ENCODE results near the gene LMNTD2. TPM values are rescaled to one million over a fixed set of nuclear protein-coding genes. Genes with fewer than 3 reads are reported as not detected.

LMNTD2 gene
- total and polyA plus RNA-seq, 2 of the 13 experiments (the other 11 are each of a cell fraction or from before 2014, with no cell fraction given), result 1.1 to 3.1 TPM

DNA sequence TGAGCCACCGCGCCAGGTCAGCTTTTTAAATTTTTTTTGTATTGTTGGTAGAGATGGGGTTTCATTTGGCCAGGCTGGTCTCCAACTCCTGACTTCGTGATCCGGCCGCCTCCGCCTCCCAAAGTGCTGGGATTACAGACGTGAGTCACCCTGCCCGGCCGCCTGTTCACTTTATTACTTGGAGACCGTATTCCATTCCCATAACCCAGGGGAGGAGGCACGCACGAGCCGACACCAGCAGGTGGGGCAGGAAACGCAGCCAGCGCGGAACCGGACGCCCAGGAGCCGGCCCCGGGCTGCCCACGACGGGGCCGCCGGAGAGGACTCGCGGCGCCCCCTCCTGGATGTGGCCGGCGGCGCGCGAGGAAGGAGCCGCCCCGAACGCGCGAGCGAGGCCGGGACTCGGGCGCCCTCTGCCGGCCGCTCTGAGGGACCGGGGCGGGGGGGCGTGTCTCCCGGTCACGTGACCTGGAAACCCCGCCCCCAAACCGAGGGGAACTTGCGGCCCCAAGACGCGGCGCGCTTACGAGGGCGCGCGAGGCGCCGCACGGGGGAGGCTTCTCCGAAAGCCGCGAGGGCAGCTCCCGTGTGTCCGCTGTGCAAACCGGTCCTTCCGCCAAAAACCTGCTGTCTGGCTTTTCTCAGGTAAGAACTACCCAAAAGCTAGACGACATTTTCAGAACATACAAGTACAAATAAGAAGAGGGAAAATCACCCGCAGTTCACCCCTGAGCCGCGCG is 41.9 kb downstream of the LMNTD2 start (continued):
- TF ChIP-seq, protein P1, sequence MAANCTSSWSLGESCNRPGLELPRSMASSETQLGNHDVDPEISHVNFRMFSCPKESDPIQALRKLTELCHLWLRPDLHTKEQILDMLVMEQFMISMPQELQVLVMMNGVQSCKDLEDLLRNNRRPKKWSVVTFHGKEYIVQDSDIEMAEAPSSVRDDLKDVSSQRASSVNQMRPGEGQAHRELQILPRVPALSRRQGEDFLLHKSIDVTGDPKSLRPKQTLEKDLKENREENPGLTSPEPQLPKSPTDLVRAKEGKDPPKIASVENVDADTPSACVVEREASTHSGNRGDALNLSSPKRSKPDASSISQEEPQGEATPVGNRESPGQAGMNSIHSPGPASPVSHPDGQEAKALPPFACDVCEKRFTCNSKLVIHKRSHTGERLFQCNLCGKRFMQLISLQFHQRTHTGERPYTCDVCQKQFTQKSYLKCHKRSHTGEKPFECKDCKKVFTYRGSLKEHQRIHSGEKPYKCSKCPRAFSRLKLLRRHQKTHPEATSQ (CRISPR knock-in tag; IDR thresholded peaks at IDR 0.05; ENCODE audit: borderline replicate concordance), result no peak
- TF ChIP-seq SALL1 (CRISPR knock-in tag; IDR thresholded peaks at IDR 0.05), result peak; percentile 63; the same call in 1 of the 2 replicates
- no peak for TF ChIP-seq ZNF557 (CRISPR knock-in tag; IDR thresholded peaks at IDR 0.05)
- peak; percentile 80; the same call in 1 of the 2 replicates for TF ChIP-seq ZNF543 (CRISPR knock-in tag; IDR thresholded peaks at IDR 0.05)
- peak; percentile 33; the same call in 1 of the 2 replicates for TF ChIP-seq SNAPC2 (CRISPR knock-in tag; IDR thresholded peaks at IDR 0.05)
- peak; percentile 18 for TF ChIP-seq CBX1 (IDR thresholded peaks at IDR 0.05; ENCODE audit: low read depth)
- TF ChIP-seq FOXP1 (IDR thresholded peaks at IDR 0.05), result no peak
- no peak for TF ChIP-seq FOXP1 (CRISPR knock-in tag; IDR thresholded peaks at IDR 0.05)
- TF ChIP-seq, protein P2, sequence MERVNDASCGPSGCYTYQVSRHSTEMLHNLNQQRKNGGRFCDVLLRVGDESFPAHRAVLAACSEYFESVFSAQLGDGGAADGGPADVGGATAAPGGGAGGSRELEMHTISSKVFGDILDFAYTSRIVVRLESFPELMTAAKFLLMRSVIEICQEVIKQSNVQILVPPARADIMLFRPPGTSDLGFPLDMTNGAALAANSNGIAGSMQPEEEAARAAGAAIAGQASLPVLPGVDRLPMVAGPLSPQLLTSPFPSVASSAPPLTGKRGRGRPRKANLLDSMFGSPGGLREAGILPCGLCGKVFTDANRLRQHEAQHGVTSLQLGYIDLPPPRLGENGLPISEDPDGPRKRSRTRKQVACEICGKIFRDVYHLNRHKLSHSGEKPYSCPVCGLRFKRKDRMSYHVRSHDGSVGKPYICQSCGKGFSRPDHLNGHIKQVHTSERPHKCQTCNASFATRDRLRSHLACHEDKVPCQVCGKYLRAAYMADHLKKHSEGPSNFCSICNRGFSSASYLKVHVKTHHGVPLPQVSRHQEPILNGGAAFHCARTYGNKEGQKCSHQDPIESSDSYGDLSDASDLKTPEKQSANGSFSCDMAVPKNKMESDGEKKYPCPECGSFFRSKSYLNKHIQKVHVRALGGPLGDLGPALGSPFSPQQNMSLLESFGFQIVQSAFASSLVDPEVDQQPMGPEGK (CRISPR knock-in tag; IDR thresholded peaks at IDR 0.05), result peak; percentile 71; the same call in 1 of the 2 replicates
- peak; percentile 11; the same call in 1 of the 2 replicates for TF ChIP-seq RXRA (CRISPR knock-in tag; IDR thresholded peaks at IDR 0.05)
- no peak for TF ChIP-seq ZNF33B (CRISPR knock-in tag; IDR thresholded peaks at IDR 0.05)
- TF ChIP-seq, protein P3, sequence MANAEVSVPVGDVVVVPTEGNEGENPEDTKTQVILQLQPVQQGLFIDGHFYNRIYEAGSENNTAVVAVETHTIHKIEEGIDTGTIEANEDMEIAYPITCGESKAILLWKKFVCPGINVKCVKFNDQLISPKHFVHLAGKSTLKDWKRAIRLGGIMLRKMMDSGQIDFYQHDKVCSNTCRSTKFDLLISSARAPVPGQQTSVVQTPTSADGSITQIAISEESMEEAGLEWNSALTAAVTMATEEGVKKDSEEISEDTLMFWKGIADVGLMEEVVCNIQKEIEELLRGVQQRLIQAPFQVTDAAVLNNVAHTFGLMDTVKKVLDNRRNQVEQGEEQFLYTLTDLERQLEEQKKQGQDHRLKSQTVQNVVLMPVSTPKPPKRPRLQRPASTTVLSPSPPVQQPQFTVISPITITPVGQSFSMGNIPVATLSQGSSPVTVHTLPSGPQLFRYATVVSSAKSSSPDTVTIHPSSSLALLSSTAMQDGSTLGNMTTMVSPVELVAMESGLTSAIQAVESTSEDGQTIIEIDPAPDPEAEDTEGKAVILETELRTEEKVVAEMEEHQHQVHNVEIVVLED (CRISPR knock-in tag; IDR thresholded peaks at IDR 0.05; ENCODE audit: borderline replicate concordance), result peak; percentile 41; the same call in 1 of the 2 replicates
- TF ChIP-seq MEF2D (CRISPR knock-in tag; IDR thresholded peaks at IDR 0.05), result no peak
- no peak for TF ChIP-seq EP300 (IDR thresholded peaks at IDR 0.05; ENCODE audit: low read depth in 2 of 2, low read length in 2 of 2)
- TF ChIP-seq EP300 (CRISPR knock-in tag; IDR thresholded peaks at IDR 0.05; ENCODE audit: borderline replicate concordance), result no peak
- TF ChIP-seq ZNF788 (CRISPR knock-in tag; IDR thresholded peaks at IDR 0.05; ENCODE audit: borderline replicate concordance), result peak; percentile 59; the same call in 1 of the 2 replicates
- 0 out of 2 replicates have a peak, but pooled peaks have one; percentile 24 for TF ChIP-seq NRL (CRISPR knock-in tag; IDR thresholded peaks at IDR 0.05; ENCODE audit: borderline replicate concordance)
- TF ChIP-seq ZNF614 (CRISPR knock-in tag; IDR thresholded peaks at IDR 0.05; ENCODE audit: borderline replicate concordance), result peak; percentile 42; the same call in 1 of the 2 replicates
- TF ChIP-seq ZNF235 (CRISPR knock-in tag; IDR thresholded peaks at IDR 0.05; ENCODE audit: borderline replicate concordance), result 0 out of 2 replicates have a peak, but pooled peaks have one; percentile 51
- no peak for TF ChIP-seq MZF1 (CRISPR knock-in tag; IDR thresholded peaks at IDR 0.05; ENCODE audit: borderline replicate concordance)
- no peak for TF ChIP-seq SSRP1 (CRISPR knock-in tag; IDR thresholded peaks at IDR 0.05)
- TF ChIP-seq CAMTA2 (CRISPR knock-in tag; IDR thresholded peaks at IDR 0.05; ENCODE audit: borderline replicate concordance), result 0 out of 2 replicates have a peak, but pooled peaks have one; percentile 31
- TF ChIP-seq HOXA3 (CRISPR knock-in tag; IDR thresholded peaks at IDR 0.05), result peak; percentile 69; the same call in 1 of the 2 replicates
- no peak for TF ChIP-seq CHD2 (IDR thresholded peaks at IDR 0.05; ENCODE audit: low read depth, low read length)
- peak; percentile 91 for TF ChIP-seq ZBTB38 (CRISPR knock-in tag; IDR thresholded peaks at IDR 0.05)

Measured in HepG2 (cell line).